ENCODE results near the gene PIEZO2. TPM values are rescaled to one million over a fixed set of nuclear protein-coding genes. Genes with fewer than 3 reads are reported as not detected.
"Not testable (repeated sequence)": the region's sequence is repeated elsewhere in the genome, so short reads cannot be mapped to it uniquely, and the experiment has no call there.

The PIEZO2 gene
- under 1 TPM; 0.06 to 0.64 (median 0.17) TPM for total RNA-seq
- under 1 TPM; 0.03 to 0.13 (median 0.10) TPM for polyA plus RNA-seq
- long read RNA-seq, donor 1: 0 reads
- long read RNA-seq, donor 2, partial matches to known transcripts: 1 of 1 reads
- long read RNA-seq, donor 2, other reads (novel, unspliced or antisense): 0 of 1 reads

GRCh38 chr18:11149441-11150270, at the start of gene PIEZO2:
TSS of gene PIEZO2 (minus strand) at chr18:11149569. CDS start at chr18:11148588, 981 bp downstream.
- intact Hi-C loops (cut with DNase I): loop anchor here (5.0 kb wide), 2 partner anchors 107 to 297 kb away; no protein-coding TSS in a partner anchor
- Histone ChIP-seq H3K27ac (no peak within 1 kb of the TSS), H3K36me3 (ENCODE audit: insufficient read depth in 1 of 2, low read depth in 1 of 2) (no peaks in the 10 kb centered on the region), H3K4me3 (peak within 1 kb of the TSS; percentile 72), H3K27me3 (ENCODE audit: insufficient read depth in 3 of 3, low read length in 2 of 3) (peaks cover 0 to 31% (median 16%) of the 10 kb centered on the region in 3 donors), H3K4me1 (no peaks in the 10 kb centered on the region), H3K9me3 (no peaks in the 10 kb centered on the region)
- no peak for TF ChIP-seq CTCF (IDR thresholded peaks at IDR 0.05)
- ATAC-seq (peak; percentile 77 to 96 (median 94)), DNase-seq (peak; percentile 71 to 73)
- 3 to 8% (median 5%) methylated on average over 36 to 62 of the region's 62 CpGs for WGBS, 3 donors

- ATAC-seq (no peak), DNase-seq (no peak)
- Histone ChIP-seq H3K27me3 (ENCODE audit: insufficient read depth in 3 of 3, low read length in 2 of 3) (no peaks in the 10 kb centered on the region), H3K9me3 (no peaks in the 10 kb centered on the region), H3K36me3 (ENCODE audit: insufficient read depth in 1 of 2, low read depth in 1 of 2) (no peaks in the 10 kb centered on the region), H3K27ac (no peak overlapping the region), H3K4me3 (no peak overlapping the region), H3K4me1 (peaks cover 10% of the 10 kb centered on the region)
- TF ChIP-seq CTCF (IDR thresholded peaks at IDR 0.05): no peak
- intact Hi-C loops (cut with DNase I): no loop called here
- 88 to 92% (median 89%) methylated on average over 2 of the region's 2 CpGs for WGBS, 3 donors
Observed at GRCh38 chr18:11183637-11184036, 34.3 kb upstream of the PIEZO2 start.

GRCh38 chr18:11181629-11182028, 32.3 kb upstream of the PIEZO2 start:
- ATAC-seq; H3K4me3 ChIP-seq; H3K36me3 ChIP-seq (ENCODE audit: insufficient read depth in 1 of 2, low read depth in 1 of 2); H3K27me3 ChIP-seq (ENCODE audit: insufficient read depth in 3 of 3, low read length in 2 of 3); intact Hi-C loops (cut with DNase I); H3K27ac ChIP-seq; H3K9me3 ChIP-seq; DNase-seq: not testable (repeated sequence)
- WGBS, 3 donors: 85 to 94% (median 91%) methylated on average over 1 of the region's 1 CpG
- H3K4me1 ChIP-seq: peaks cover 20% of the 10 kb centered on the region

- no peaks in the 10 kb centered on the region for H3K9me3 ChIP-seq
- H3K4me3 ChIP-seq: peak overlapping the region; percentile 45
- H3K36me3 ChIP-seq (ENCODE audit: insufficient read depth in 1 of 2, low read depth in 1 of 2): no peaks in the 10 kb centered on the region
- TF ChIP-seq CTCF (IDR thresholded peaks at IDR 0.05): no peak
- H3K4me1 ChIP-seq: peaks cover 36% of the 10 kb centered on the region
- no peaks in the 10 kb centered on the region for H3K27me3 ChIP-seq (ENCODE audit: insufficient read depth in 3 of 3, low read length in 2 of 3)
- intact Hi-C loops (cut with DNase I): loop anchor here in 1 of 2 donors (10.0 kb wide), 1 partner anchor 225 kb away; no protein-coding TSS in a partner anchor
- WGBS, 3 donors: 45 to 85% (median 63%) methylated on average over 6 of the region's 6 CpGs
- DNase-seq (no peak), ATAC-seq (peak in 2 of 4 donors; percentile 45 to 47)
- peak overlapping the region; percentile 86 for H3K27ac ChIP-seq
Observed at GRCh38 chr18:11179959-11180519, 30.7 kb upstream of the PIEZO2 start.

Data from psoas muscle (tissue), 8 donors.